CMK (cell line): ENCODE measurements around the gene JPH4.

ENCODE experiments used
- DNase-seq: peaks from one replicate; pipeline ENCODE4 v3.0.0-alpha.2; 2010; ENCODE audit warnings: low read depth

Gene JPH4

GRCh38 chr14:23563473-23564180 is 15.0 kb downstream of the JPH4 start:
- DNase-seq: no peak

- DNase-seq: no peak
Measured at GRCh38 chr14:23562822-23563472, 15.6 kb downstream of the JPH4 start.

- no peak for DNase-seq
Measured at GRCh38 chr14:23561873-23562821, 16.4 kb downstream of the JPH4 start.

- no peak for DNase-seq
Measured at GRCh38 chr14:23561259-23561658, 17.3 kb downstream of the JPH4 start.

- DNase-seq: no peak
Measured at GRCh38 chr14:23559926-23560520, 18.6 kb downstream of the JPH4 start.

GRCh38 chr14:23559010-23559925 is 19.3 kb downstream of the JPH4 start:
- DNase-seq: no peak

- DNase-seq: no peak
Measured at GRCh38 chr14:23558346-23559009, 20.1 kb downstream of the JPH4 start.

- DNase-seq: no peak
Measured at GRCh38 chr14:23557946-23558345, 20.6 kb downstream of the JPH4 start.

GRCh38 chr14:23557521-23557920 is 21.1 kb downstream of the JPH4 start:
- DNase-seq: no peak

GRCh38 chr14:23556700-23557440 is 21.7 kb downstream of the JPH4 start:
- no peak for DNase-seq

GRCh38 chr14:23555882-23556699 is 22.5 kb downstream of the JPH4 start, which contains the start of gene THTPA:
TSS of gene THTPA (plus strand) at chr14:23556271. CDS start at chr14:23556758, 487 bp downstream.
- DNase-seq: no peak

GRCh38 chr14:23555533-23555881 is 23.1 kb downstream of the JPH4 start:
- no peak for DNase-seq

- no peak for DNase-seq
Measured at GRCh38 chr14:23551266-23552028, 27.1 kb downstream of the JPH4 start, which contains the start of gene ZFHX2. TSS of gene ZFHX2 (minus strand) at chr14:23551765. CDS start at chr14:23535325, 16,440 bp downstream.

GRCh38 chr14:23550812-23551265 is 27.8 kb downstream of the JPH4 start:
- DNase-seq: no peak

- no peak for DNase-seq
Measured at GRCh38 chr14:23550131-23550811, 28.3 kb downstream of the JPH4 start.

GRCh38 chr14:23548351-23549318 is 30.0 kb downstream of the JPH4 start:
- DNase-seq: no peak
